ENCODE measurements around the gene CARS1. TPM values are rescaled to one million over a fixed set of nuclear protein-coding genes. Genes with fewer than 3 reads are reported as not detected.

Gene CARS1
- total RNA-seq, 1 donor: 106 TPM

DNA sequence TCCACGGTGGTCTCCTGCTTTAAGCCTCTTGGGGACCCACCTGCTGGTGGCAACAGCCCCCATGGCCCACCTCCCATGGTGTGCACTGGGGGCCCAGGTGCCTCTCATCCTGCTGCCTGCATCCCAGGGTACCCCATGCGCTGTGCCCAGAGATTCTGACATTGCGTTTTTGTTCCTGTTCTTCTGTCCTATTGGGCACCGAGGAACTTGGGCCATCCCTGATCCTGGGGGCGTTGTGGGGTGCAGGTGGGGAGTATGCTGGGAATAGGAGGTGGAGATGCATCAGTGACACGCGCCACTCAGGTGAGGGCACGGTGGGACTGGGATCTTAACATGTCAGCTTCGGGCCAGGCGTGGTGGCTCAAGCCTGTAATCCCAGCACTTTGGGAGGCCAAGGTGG lies 52.7 kb downstream of the CARS1 start:
- no peak overlapping the region for H3K27ac ChIP-seq (ENCODE audit: low read depth, low read length)

DNA sequence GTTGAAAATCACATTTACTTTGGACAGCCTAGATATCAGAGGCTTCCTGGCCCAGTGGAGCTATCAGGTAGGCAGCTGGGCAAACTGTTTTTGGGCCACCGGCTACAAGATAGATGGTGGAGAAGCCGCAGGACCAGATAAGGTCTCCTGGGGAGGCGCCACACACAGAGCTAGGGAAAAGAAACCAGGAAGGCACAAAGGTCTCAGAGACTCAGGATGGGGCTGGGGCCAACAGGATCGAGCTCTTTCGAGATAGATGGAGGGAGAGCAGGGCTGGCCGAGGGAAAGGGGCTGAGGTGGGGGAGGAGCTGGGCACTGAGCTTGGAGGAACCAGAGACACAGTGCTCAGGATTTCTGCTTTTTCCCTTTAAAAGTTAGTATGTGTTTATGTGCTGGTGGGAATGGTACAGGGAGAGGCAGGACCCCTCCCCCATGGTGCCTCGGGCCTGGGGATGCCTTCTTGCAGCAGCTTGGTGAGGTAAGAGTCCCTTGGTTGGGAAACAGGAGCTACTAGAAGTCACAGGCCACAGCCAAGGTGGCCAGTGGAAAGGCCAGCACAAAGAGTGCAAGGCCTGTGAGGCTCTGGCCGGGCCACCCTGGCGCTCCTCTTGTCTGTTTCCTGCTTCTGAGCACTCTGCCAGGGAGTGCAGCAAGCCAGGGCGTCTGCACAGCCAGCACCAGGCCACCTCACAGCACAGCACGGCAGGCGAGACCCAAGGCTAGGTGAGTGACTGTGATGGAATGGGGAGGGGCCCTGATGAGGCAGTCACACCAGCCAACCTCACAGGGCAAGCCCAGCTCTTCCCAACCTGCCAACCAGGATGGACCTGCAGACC lies 53.6 kb downstream of the CARS1 start:
- H3K27ac ChIP-seq (ENCODE audit: low read depth, low read length): no peak overlapping the region
- no peak overlapping the region for H3K4me2 ChIP-seq (ENCODE audit: insufficient read depth, low read length)
- TF ChIP-seq, protein P1, sequence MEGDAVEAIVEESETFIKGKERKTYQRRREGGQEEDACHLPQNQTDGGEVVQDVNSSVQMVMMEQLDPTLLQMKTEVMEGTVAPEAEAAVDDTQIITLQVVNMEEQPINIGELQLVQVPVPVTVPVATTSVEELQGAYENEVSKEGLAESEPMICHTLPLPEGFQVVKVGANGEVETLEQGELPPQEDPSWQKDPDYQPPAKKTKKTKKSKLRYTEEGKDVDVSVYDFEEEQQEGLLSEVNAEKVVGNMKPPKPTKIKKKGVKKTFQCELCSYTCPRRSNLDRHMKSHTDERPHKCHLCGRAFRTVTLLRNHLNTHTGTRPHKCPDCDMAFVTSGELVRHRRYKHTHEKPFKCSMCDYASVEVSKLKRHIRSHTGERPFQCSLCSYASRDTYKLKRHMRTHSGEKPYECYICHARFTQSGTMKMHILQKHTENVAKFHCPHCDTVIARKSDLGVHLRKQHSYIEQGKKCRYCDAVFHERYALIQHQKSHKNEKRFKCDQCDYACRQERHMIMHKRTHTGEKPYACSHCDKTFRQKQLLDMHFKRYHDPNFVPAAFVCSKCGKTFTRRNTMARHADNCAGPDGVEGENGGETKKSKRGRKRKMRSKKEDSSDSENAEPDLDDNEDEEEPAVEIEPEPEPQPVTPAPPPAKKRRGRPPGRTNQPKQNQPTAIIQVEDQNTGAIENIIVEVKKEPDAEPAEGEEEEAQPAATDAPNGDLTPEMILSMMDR (IDR thresholded peaks at IDR 0.05; ENCODE audit: extremely low read depth, low read depth, low read length): no peak
- no peaks in the 10 kb centered on the region for H3K9me3 ChIP-seq (ENCODE audit: low read depth, low read length)
- peaks cover 7% of the 10 kb centered on the region for H4K20me1 ChIP-seq (ENCODE audit: insufficient read depth, low read length)
- peaks cover 21% of the 10 kb centered on the region for H3K4me1 ChIP-seq (ENCODE audit: insufficient read depth, low read length)
- no peaks in the 10 kb centered on the region for H3K27me3 ChIP-seq (ENCODE audit: insufficient read depth, low read length)
- no peak overlapping the region for H3K4me3 ChIP-seq (ENCODE audit: insufficient read depth, low read length)
- H3K79me2 ChIP-seq (ENCODE audit: insufficient read depth, low read length): no peaks in the 10 kb centered on the region
- DNase-seq (ENCODE audit: insufficient read length, low spot score, missing footprints): peak; percentile 73
- H3K36me3 ChIP-seq (ENCODE audit: insufficient read depth, low read length): peaks cover 72% of the 10 kb centered on the region
- no peak overlapping the region for H2AFZ ChIP-seq (ENCODE audit: low read length)

More for the DNA sequence above, 52.7 kb downstream of the CARS1 start:
- Histone ChIP-seq H3K4me3 (ENCODE audit: insufficient read depth, low read length) (no peak overlapping the region), H3K79me2 (ENCODE audit: insufficient read depth, low read length) (no peaks in the 10 kb centered on the region), H3K4me1 (ENCODE audit: insufficient read depth, low read length) (peaks cover 17% of the 10 kb centered on the region), H3K4me2 (ENCODE audit: insufficient read depth, low read length) (no peak overlapping the region), H3K9me3 (ENCODE audit: low read depth, low read length) (no peaks in the 10 kb centered on the region), H3K36me3 (ENCODE audit: insufficient read depth, low read length) (peaks cover 76% of the 10 kb centered on the region), H3K27me3 (ENCODE audit: insufficient read depth, low read length) (no peaks in the 10 kb centered on the region), H2AFZ (ENCODE audit: low read length) (no peak overlapping the region), H4K20me1 (ENCODE audit: insufficient read depth, low read length) (peaks cover 4% of the 10 kb centered on the region)
- peak; percentile 18 for DNase-seq (ENCODE audit: insufficient read length, low spot score, missing footprints)
- TF ChIP-seq, protein P1 (IDR thresholded peaks at IDR 0.05; ENCODE audit: extremely low read depth, low read depth, low read length): no peak

DNA sequence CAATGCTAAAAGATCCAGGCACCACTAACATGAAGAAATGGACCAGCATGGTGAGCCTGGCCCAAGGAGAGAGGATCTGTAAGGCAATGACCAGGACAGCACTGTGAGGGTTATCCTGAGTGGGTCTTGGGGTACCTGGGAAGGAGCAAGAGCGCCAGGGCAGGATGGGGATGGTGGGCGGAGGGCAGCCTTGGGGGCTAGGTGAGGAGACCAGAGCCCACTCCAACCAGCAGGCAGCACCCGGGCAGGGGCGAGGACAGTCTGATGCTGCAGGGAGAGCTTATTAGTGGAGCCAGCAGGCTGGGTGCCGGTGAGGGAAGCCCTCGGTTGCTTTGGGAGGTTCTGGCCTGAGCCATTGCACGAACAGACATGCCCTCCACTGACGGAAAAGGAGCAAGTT lies 54.4 kb downstream of the CARS1 start:
- Histone ChIP-seq H3K4me3 (ENCODE audit: insufficient read depth, low read length) (no peak overlapping the region), H3K27me3 (ENCODE audit: insufficient read depth, low read length) (no peaks in the 10 kb centered on the region), H3K36me3 (ENCODE audit: insufficient read depth, low read length) (peaks cover 68% of the 10 kb centered on the region), H4K20me1 (ENCODE audit: insufficient read depth, low read length) (peaks cover 7% of the 10 kb centered on the region), H3K4me2 (ENCODE audit: insufficient read depth, low read length) (no peak overlapping the region), H3K79me2 (ENCODE audit: insufficient read depth, low read length) (no peaks in the 10 kb centered on the region), H3K4me1 (ENCODE audit: insufficient read depth, low read length) (peaks cover 21% of the 10 kb centered on the region), H3K27ac (ENCODE audit: low read depth, low read length) (no peak overlapping the region), H3K9me3 (ENCODE audit: low read depth, low read length) (no peaks in the 10 kb centered on the region), H2AFZ (ENCODE audit: low read length) (no peak overlapping the region)
- DNase-seq (ENCODE audit: insufficient read length, low spot score, missing footprints): no peak
- TF ChIP-seq, protein P1 (IDR thresholded peaks at IDR 0.05; ENCODE audit: extremely low read depth, low read depth, low read length): no peak

DNA sequence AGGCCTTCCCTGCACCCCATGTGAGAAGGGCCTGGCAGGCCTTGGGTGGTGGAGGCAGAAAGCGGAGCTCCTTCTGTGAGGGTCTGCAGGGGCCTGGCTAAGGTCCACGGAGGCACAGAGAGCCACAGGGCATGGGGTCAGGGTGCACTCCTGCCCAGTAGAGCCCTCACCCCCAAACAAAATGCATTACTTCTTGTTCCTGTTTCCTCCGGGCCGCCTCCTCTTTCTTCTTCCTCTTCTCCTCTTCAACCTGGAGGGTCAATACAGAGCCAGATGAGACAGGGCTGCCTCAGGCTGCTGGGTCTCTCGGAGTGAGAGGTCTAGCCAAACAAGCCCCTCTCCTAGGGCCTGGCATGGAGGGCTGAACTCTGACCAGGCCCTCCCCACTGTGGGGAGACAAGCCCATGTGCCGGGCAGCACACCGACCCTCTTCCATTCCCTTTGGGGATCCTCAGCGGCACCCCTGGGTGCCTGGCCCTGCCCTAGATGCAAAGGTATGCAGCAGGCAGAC lies 54.8 kb downstream of the CARS1 start:
- Histone ChIP-seq H4K20me1 (ENCODE audit: insufficient read depth, low read length) (peaks cover 7% of the 10 kb centered on the region), H2AFZ (ENCODE audit: low read length) (no peak overlapping the region), H3K79me2 (ENCODE audit: insufficient read depth, low read length) (no peaks in the 10 kb centered on the region), H3K4me2 (ENCODE audit: insufficient read depth, low read length) (no peak overlapping the region), H3K27ac (ENCODE audit: low read depth, low read length) (no peak overlapping the region), H3K4me1 (ENCODE audit: insufficient read depth, low read length) (peaks cover 21% of the 10 kb centered on the region), H3K27me3 (ENCODE audit: insufficient read depth, low read length) (no peaks in the 10 kb centered on the region), H3K9me3 (ENCODE audit: low read depth, low read length) (no peaks in the 10 kb centered on the region), H3K4me3 (ENCODE audit: insufficient read depth, low read length) (no peak overlapping the region), H3K36me3 (ENCODE audit: insufficient read depth, low read length) (peaks cover 65% of the 10 kb centered on the region)
- TF ChIP-seq, protein P1 (IDR thresholded peaks at IDR 0.05; ENCODE audit: extremely low read depth, low read depth, low read length): no peak
- DNase-seq (ENCODE audit: insufficient read length, low spot score, missing footprints): no peak

All from osteoblast (primary cell).